GM21447 (cell line): Measurements from ENCODE around the gene MYH7B.

Experiments used
- ATAC-seq: cut with Tn5 transposase; IDR thresholded peaks from one replicate; pipeline ENCODE4 v1.9.1; 2021; ENCODE audit not compliant: unreplicated experiment

Gene MYH7B

GRCh38 chr20:34990231-34990630 lies 34.6 kb downstream of the MYH7B start:
- no peak for ATAC-seq

- no peak for ATAC-seq
Measured at GRCh38 chr20:34990661-34991214, 35.1 kb downstream of the MYH7B start.

GRCh38 chr20:34992751-34993417 lies 37.2 kb downstream of the MYH7B start:
- no peak for ATAC-seq

GRCh38 chr20:34993941-34994508 lies 38.4 kb downstream of the MYH7B start:
- ATAC-seq: no peak

- ATAC-seq: no peak
Measured at GRCh38 chr20:34994509-34995131, 39.0 kb downstream of the MYH7B start.

GRCh38 chr20:34995192-34995591 lies 39.5 kb downstream of the MYH7B start:
- ATAC-seq: no peak

GRCh38 chr20:34995696-34996095 lies 40.0 kb downstream of the MYH7B start:
- no peak for ATAC-seq

GRCh38 chr20:34996243-34997028 lies 40.8 kb downstream of the MYH7B start:
- ATAC-seq: no peak

GRCh38 chr20:34997131-34997561 lies 41.5 kb downstream of the MYH7B start:
- ATAC-seq: no peak

- ATAC-seq: no peak
Measured at GRCh38 chr20:34997774-34998173, 42.1 kb downstream of the MYH7B start.

GRCh38 chr20:34998331-34998950 lies 42.8 kb downstream of the MYH7B start:
- no peak for ATAC-seq

- ATAC-seq: no peak
Measured at GRCh38 chr20:34999021-34999451, 43.4 kb downstream of the MYH7B start.

- no peak for ATAC-seq
Measured at GRCh38 chr20:34999782-35000181, 44.1 kb downstream of the MYH7B start.

GRCh38 chr20:35000311-35000921 lies 44.7 kb downstream of the MYH7B start:
- ATAC-seq: no peak

- no peak for ATAC-seq
Measured at GRCh38 chr20:35000922-35001595, 45.4 kb downstream of the MYH7B start.

GRCh38 chr20:35001596-35002362 lies 46.1 kb downstream of the MYH7B start:
- ATAC-seq: no peak

GRCh38 chr20:35002426-35003210 lies 47.0 kb downstream of the MYH7B start:
- ATAC-seq: no peak
